Lower leg skin (tissue), 3 donors: ENCODE results near the gene SCAPER.

Source experiments
- CTCF ChIP-seq, 3 donors: fragments of 450-650 bp; IDR thresholded peaks; one replicate each; pipeline ENCODE4 v1.5.1; 2016; ENCODE audit warnings: antibody characterized with exemption in 3 of 3, mild to moderate bottlenecking in 3 of 3, moderate library complexity in 2 of 3
- POLR2A ChIP-seq, 2 donors: fragments of 450-650 bp; IDR thresholded peaks; one replicate each; pipeline ENCODE4 v1.6.1; 2016 to 2017; ENCODE audit warnings: antibody characterized with exemption in 2 of 2, mild to moderate bottlenecking in 1 of 2, moderate library complexity in 1 of 2

- TF ChIP-seq CTCF (IDR thresholded peaks at IDR 0.05): no peak
- no peak for TF ChIP-seq POLR2A (IDR thresholded peaks at IDR 0.05)
Observed at GRCh38 chr15:76802411-76802810, 102.7 kb downstream of the SCAPER start.
